SU-DHL-6 (cell line): Measurements from ENCODE around the gene UTP20.

ENCODE experiments used
- H2AFZ ChIP-seq: fragments of 200-600 bp; sonication (generic); 2 replicates; pipeline ENCODE4 v1.6.1; 2014; ENCODE audit warnings: low read depth, mild to moderate bottlenecking, moderate library complexity, mixed read lengths, antibody characterized with exemption, low read length; ENCODE audit not compliant: severe bottlenecking
- H3F3A ChIP-seq: fragments of 200-600 bp; shearing (Covaris generic); 2 replicates; pipeline ENCODE4 v1.6.0; 2016; ENCODE audit warnings: antibody characterized with exemption, mild to moderate bottlenecking; ENCODE audit not compliant: insufficient read depth
- H3K27ac ChIP-seq: fragments of 200-600 bp; sonication (generic); 2 replicates; pipeline ENCODE4 v1.5.1; 2016; ENCODE audit warnings: low read depth, mild to moderate bottlenecking, low read length, moderate library complexity, mixed read lengths
- H3K27me3 ChIP-seq: fragments of 200-600 bp; sonication (generic), shearing (Covaris generic); 2 replicates; pipeline ENCODE4 v1.6.0; 2014; ENCODE audit warnings: mild to moderate bottlenecking, low read length
- H3K36me3 ChIP-seq: fragments of 200-600 bp; sonication (generic); 2 replicates; pipeline ENCODE4 v1.6.1; 2014; ENCODE audit warnings: mild to moderate bottlenecking, low read length, mixed read lengths
- H3K4me2 ChIP-seq: fragments of 300-600, 200-600 bp; shearing (Covaris generic), sonication (generic); 2 replicates; pipeline ENCODE4 v1.6.0; 2014; ENCODE audit warnings: low read length, low read depth, mild to moderate bottlenecking; ENCODE audit not compliant: poor library complexity, severe bottlenecking
- H3K4me3 ChIP-seq: fragments of 200-600 bp; sonication (generic); 2 replicates; pipeline ENCODE4 v1.5.1; 2014; ENCODE audit warnings: antibody characterized with exemption, low read length, mild to moderate bottlenecking, mixed read lengths; ENCODE audit not compliant: insufficient read depth, poor library complexity, severe bottlenecking
- H3K79me2 ChIP-seq: fragments of 200-600 bp; sonication (generic); 2 replicates; pipeline ENCODE4 v1.6.1; 2014; ENCODE audit warnings: mild to moderate bottlenecking, low read length, moderate library complexity; ENCODE audit not compliant: insufficient read depth
- H3K9ac ChIP-seq: fragments of 200-600 bp; sonication (generic); 2 replicates; pipeline ENCODE4 v1.7.0; 2014; ENCODE audit warnings: mild to moderate bottlenecking, low read length
- H3K9me2 ChIP-seq: fragments of 200-600 bp; sonication (generic); replicated peaks from 2 replicates; pipeline ENCODE4 v1.6.1; 2014; ENCODE audit warnings: low read length; ENCODE audit not compliant: insufficient read depth
- H3K9me3 ChIP-seq: fragments of 200-600 bp; sonication (generic); 2 replicates; pipeline ENCODE4 v1.6.1; 2014; ENCODE audit warnings: low read length, mixed read lengths; ENCODE audit not compliant: insufficient read depth
- H4K20me1 ChIP-seq: fragments of 200-600 bp; sonication (generic); 2 replicates; pipeline ENCODE4 v1.6.1; 2014; ENCODE audit warnings: low read depth, mild to moderate bottlenecking, antibody characterized with exemption, low read length, moderate library complexity, mixed read lengths
- EZH2phosphoT487 ChIP-seq: fragments of 200-600 bp; sonication (generic), shearing (Covaris generic); conservative IDR thresholded peaks from 2 replicates; pipeline ENCODE4 v1.6.1; 2018; ENCODE audit warnings: mild to moderate bottlenecking, antibody characterized with exemption, low read length, moderate library complexity, mixed read lengths
- TF ChIP-seq, protein P1 (sequence below): fragments of 200-600 bp; sonication (generic); IDR thresholded peaks from one replicate; pipeline ENCODE4 v1.5.1; 2017; ENCODE audit warnings: antibody characterized with exemption, mild to moderate bottlenecking, low read length, moderate library complexity; ENCODE audit not compliant: insufficient read depth, poor library complexity, severe bottlenecking

Gene UTP20

DNA sequence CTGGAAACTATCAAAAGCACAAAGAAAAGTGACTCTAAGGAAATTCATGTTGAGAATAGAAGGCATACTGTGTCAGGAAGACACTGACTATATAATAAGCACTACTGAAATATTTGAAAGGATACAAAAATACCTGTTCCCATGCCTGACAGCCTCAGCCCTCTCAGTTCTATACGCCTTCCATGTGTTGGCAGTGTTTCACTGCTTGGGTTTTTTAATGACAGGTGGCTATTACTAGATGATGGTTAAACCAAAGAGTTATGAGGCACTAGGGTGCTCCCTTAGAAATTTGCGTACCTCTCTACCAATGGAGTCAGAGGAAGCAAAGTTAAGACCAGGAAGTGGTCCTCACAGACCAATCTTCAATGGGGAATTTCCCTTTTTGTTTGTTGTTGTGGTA is 44.2 kb upstream of the UTP20 start:
- Histone ChIP-seq H3K4me3 (no peak overlapping the region), H3K4me2 (no peak overlapping the region), H2AFZ (no peak overlapping the region), H4K20me1 (no peaks in the 10 kb centered on the region), H3K9ac (no peak overlapping the region), H3K79me2 (no peaks in the 10 kb centered on the region), H3K36me3 (no peaks in the 10 kb centered on the region), H3K9me3 (peaks cover 7% of the 10 kb centered on the region; the same call in 1 of the 2 replicates), H3K27ac (no peak overlapping the region), H3K9me2 (no peaks in the 10 kb centered on the region), H3F3A (no peaks in the 10 kb centered on the region), H3K27me3 (no peaks in the 10 kb centered on the region)
- TF ChIP-seq, protein P1, sequence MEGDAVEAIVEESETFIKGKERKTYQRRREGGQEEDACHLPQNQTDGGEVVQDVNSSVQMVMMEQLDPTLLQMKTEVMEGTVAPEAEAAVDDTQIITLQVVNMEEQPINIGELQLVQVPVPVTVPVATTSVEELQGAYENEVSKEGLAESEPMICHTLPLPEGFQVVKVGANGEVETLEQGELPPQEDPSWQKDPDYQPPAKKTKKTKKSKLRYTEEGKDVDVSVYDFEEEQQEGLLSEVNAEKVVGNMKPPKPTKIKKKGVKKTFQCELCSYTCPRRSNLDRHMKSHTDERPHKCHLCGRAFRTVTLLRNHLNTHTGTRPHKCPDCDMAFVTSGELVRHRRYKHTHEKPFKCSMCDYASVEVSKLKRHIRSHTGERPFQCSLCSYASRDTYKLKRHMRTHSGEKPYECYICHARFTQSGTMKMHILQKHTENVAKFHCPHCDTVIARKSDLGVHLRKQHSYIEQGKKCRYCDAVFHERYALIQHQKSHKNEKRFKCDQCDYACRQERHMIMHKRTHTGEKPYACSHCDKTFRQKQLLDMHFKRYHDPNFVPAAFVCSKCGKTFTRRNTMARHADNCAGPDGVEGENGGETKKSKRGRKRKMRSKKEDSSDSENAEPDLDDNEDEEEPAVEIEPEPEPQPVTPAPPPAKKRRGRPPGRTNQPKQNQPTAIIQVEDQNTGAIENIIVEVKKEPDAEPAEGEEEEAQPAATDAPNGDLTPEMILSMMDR, result no peak
- TF ChIP-seq EZH2phosphoT487, result no peak

DNA sequence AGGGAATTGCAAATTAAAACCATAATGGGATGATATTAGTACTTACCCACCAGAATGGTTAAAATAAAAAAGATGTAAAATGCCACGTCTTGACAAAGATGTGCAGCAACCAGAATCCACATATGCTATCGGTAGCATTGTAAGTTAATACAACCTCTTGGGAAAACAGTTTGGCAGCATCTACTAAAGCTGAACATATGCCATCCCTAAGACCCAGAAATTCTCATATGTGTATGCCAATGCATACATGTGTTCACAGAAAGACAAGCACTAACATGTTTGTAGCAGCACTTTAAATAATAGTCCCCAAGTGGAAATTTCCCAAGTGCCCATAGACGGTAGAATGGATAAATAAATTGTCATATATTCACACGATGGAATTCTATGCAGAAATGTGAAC is 41.6 kb upstream of the UTP20 start:
- H2AFZ ChIP-seq, result no peak overlapping the region

GRCh38 chr12:101238800-101239329 is 41.0 kb upstream of the UTP20 start:
- peaks cover 7% of the 10 kb centered on the region; the same call in 1 of the 2 replicates for H3K9me3 ChIP-seq
- no peak overlapping the region for H3K4me3 ChIP-seq

More for the DNA sequence above, 41.6 kb upstream of the UTP20 start:
- Histone ChIP-seq H3K9me3 (peaks cover 7% of the 10 kb centered on the region; the same call in 1 of the 2 replicates), H3K4me3 (no peak overlapping the region), H4K20me1 (no peaks in the 10 kb centered on the region), H3K36me3 (no peaks in the 10 kb centered on the region), H3F3A (no peaks in the 10 kb centered on the region), H3K9me2 (no peaks in the 10 kb centered on the region), H3K27me3 (no peaks in the 10 kb centered on the region), H3K9ac (no peak overlapping the region), H3K79me2 (no peaks in the 10 kb centered on the region), H3K4me2 (no peak overlapping the region), H3K27ac (no peak overlapping the region)
- no peak for TF ChIP-seq EZH2phosphoT487
- TF ChIP-seq, protein P1, result no peak

More at GRCh38 chr12:101238800-101239329, 41.0 kb upstream of the UTP20 start:
- Histone ChIP-seq H3K9me2 (no peaks in the 10 kb centered on the region), H3K4me2 (no peak overlapping the region), H3K27me3 (no peaks in the 10 kb centered on the region), H2AFZ (no peak overlapping the region), H3K9ac (no peak overlapping the region), H4K20me1 (no peaks in the 10 kb centered on the region), H3K27ac (no peak overlapping the region), H3K36me3 (no peaks in the 10 kb centered on the region), H3F3A (no peaks in the 10 kb centered on the region), H3K79me2 (no peaks in the 10 kb centered on the region)
- TF ChIP-seq, protein P1, result no peak
- TF ChIP-seq EZH2phosphoT487, result no peak
